GM21447 (cell line): ENCODE measurements around the gene RBMS3.
"Not testable (repeated sequence)": the region's sequence is repeated elsewhere in the genome, so short reads cannot be mapped to it uniquely, and the experiment has no call there.

ENCODE experiments used
- ATAC-seq: cut with Tn5 transposase; IDR thresholded peaks from one replicate; pipeline ENCODE4 v1.9.1; 2021; ENCODE audit not compliant: unreplicated experiment

Gene RBMS3

GRCh38 chr3:30044515-30044914 is 763.6 kb downstream of the RBMS3 start:
- no peak for ATAC-seq

- no peak for ATAC-seq
These were observed 767.6 kb downstream of the RBMS3 start for GRCh38 chr3:30048431-30048830.

GRCh38 chr3:30050116-30050515 is 769.2 kb downstream of the RBMS3 start:
- ATAC-seq = not testable (repeated sequence)

GRCh38 chr3:30059240-30059639 is 778.4 kb downstream of the RBMS3 start:
- ATAC-seq = no peak
